OCI-LY1 (cell line): Measurements from ENCODE around the gene ZFP92.
A peak's percentile ranks its signal among the peaks of the same experiment; 100 is the strongest.

Experiments used
- H2AFZ ChIP-seq: fragments of 200-600 bp; sonication (generic), shearing (Covaris generic); 2 replicates; pipeline ENCODE4 v1.6.0; 2014; ENCODE audit warnings: antibody characterized with exemption, mild to moderate bottlenecking, low read length
- H3F3A ChIP-seq: fragments of 200-600 bp; sonication (generic), shearing (Covaris generic); 2 replicates; pipeline ENCODE4 v1.6.0; 2014; ENCODE audit warnings: mild to moderate bottlenecking, antibody characterized with exemption, low read length, moderate library complexity; ENCODE audit not compliant: insufficient read depth
- H3K27ac ChIP-seq: fragments of 200-600 bp; sonication (generic); 2 replicates; pipeline ENCODE4 v1.5.1; 2014; ENCODE audit warnings: low read length, mixed run types, mild to moderate bottlenecking, low read depth; ENCODE audit not compliant: poor library complexity, severe bottlenecking
- H3K27me3 ChIP-seq: fragments of 200-600 bp; sonication (generic); 2 replicates; pipeline ENCODE4 v1.6.0; 2014; ENCODE audit warnings: antibody characterized with exemption, mild to moderate bottlenecking, low read length, moderate library complexity; ENCODE audit not compliant: insufficient read depth
- H3K36me3 ChIP-seq: fragments of 200-600 bp; sonication (generic); 2 replicates; pipeline ENCODE4 v1.6.1; 2014; ENCODE audit warnings: mild to moderate bottlenecking, antibody characterized with exemption, low read length, moderate library complexity, mixed read lengths; ENCODE audit not compliant: insufficient read depth
- H3K4me1 ChIP-seq: fragments of 200-600 bp; sonication (generic); 2 replicates; pipeline ENCODE4 v1.5.1; 2014; ENCODE audit warnings: mild to moderate bottlenecking, low read length, moderate library complexity; ENCODE audit not compliant: insufficient read depth, severe bottlenecking
- H3K4me2 ChIP-seq: fragments of 200-600 bp; sonication (generic), shearing (Covaris generic); 2 replicates; pipeline ENCODE4 v1.6.1; 2014; ENCODE audit warnings: low read length
- H3K4me3 ChIP-seq: fragments of 200-600 bp; sonication (generic); 2 replicates; pipeline ENCODE4 v1.5.1; 2014; ENCODE audit warnings: low read length, low read depth, mild to moderate bottlenecking, mixed read lengths; ENCODE audit not compliant: poor library complexity, severe bottlenecking
- H3K79me2 ChIP-seq: fragments of 200-600 bp; shearing (Covaris generic); 2 replicates; pipeline ENCODE4 v1.6.1; 2016; ENCODE audit warnings: mixed run types, low read length, mixed read lengths; ENCODE audit not compliant: insufficient read depth
- H3K9ac ChIP-seq: fragments of 200-600 bp; sonication (generic), shearing (Covaris generic); 2 replicates; pipeline ENCODE4 v1.6.1; 2014; ENCODE audit warnings: mild to moderate bottlenecking, low read length, mixed read lengths
- H3K9me2 ChIP-seq: fragments of 200-600 bp; sonication (generic), shearing (Covaris generic); 2 replicates; pipeline ENCODE4 v1.6.1; 2014; ENCODE audit warnings: low read depth, mild to moderate bottlenecking, low read length, mixed read lengths
- H3K9me3 ChIP-seq: fragments of 200-600 bp; shearing (Covaris generic); 2 replicates; pipeline ENCODE4 v1.6.1; 2014; ENCODE audit warnings: low read length, mixed read lengths
- H4K20me1 ChIP-seq: fragments of 200-600 bp; sonication (generic), shearing (Covaris generic); 2 replicates; pipeline ENCODE4 v1.6.0; 2016; ENCODE audit warnings: mild to moderate bottlenecking, low read length; ENCODE audit not compliant: insufficient read depth
- EZH2 ChIP-seq: fragments of 200-600 bp; sonication (generic), shearing (Covaris generic); IDR thresholded peaks from 2 replicates; pipeline ENCODE4 v1.8.0; 2017; ENCODE audit warnings: borderline replicate concordance, mixed run types, mild to moderate bottlenecking, antibody characterized with exemption, low read length, moderate library complexity, mixed read lengths
- TF ChIP-seq, protein P1 (sequence below): fragments of 200-600 bp; sonication (generic), shearing (Covaris generic); IDR thresholded peaks from 2 replicates; pipeline ENCODE4 v1.5.1; 2017; ENCODE audit warnings: mild to moderate bottlenecking, antibody characterized with exemption, low read length, moderate library complexity, mixed read lengths

The ZFP92 gene

DNA sequence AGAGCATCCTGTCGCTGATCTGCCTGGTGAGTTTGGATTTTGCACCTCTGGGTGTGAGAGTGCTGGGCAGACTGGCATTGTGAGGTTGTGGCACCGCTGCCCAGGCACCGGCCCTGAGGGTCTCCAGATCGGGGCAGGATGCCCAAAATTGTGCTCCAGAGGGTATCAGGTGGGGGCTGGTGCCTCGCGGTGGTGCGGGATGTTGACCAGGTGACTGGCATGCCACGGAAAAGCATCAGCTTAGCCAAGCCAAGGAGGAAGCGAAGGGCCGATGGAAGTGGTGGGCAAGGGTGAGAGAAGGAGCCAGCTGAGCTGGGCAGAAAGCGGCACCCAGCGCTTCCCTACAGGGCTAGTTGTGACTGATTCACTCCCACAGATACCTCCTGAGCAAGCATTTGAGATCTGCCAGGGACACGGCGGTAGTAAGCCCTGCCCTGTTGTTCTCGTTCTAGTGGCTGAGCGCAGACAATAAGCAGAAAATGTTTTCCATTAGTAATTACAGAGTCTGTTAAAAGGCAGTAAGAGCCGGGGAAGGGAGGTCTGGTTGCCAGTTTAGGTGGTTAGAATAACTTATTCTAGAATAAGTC is 809 bp downstream of the ZFP92 start:
- H3K4me1 ChIP-seq: peaks cover 6% of the 10 kb centered on the region
- H3K9ac ChIP-seq: no peak overlapping the region; the same call in 1 of the 2 replicates
- H3K79me2 ChIP-seq: no peaks in the 10 kb centered on the region
- peak overlapping the region; percentile 50 for H3K4me3 ChIP-seq
- H3K27me3 ChIP-seq: no peaks in the 10 kb centered on the region
- no peaks in the 10 kb centered on the region for H3K9me2 ChIP-seq
- H3K27ac ChIP-seq: no peak overlapping the region
- no peaks in the 10 kb centered on the region for H3F3A ChIP-seq
- H4K20me1 ChIP-seq: no peaks in the 10 kb centered on the region
- H3K4me2 ChIP-seq: peak overlapping the region; percentile 53
- H3K36me3 ChIP-seq: no peaks in the 10 kb centered on the region
- H3K9me3 ChIP-seq: no peaks in the 10 kb centered on the region
- TF ChIP-seq, protein P1, sequence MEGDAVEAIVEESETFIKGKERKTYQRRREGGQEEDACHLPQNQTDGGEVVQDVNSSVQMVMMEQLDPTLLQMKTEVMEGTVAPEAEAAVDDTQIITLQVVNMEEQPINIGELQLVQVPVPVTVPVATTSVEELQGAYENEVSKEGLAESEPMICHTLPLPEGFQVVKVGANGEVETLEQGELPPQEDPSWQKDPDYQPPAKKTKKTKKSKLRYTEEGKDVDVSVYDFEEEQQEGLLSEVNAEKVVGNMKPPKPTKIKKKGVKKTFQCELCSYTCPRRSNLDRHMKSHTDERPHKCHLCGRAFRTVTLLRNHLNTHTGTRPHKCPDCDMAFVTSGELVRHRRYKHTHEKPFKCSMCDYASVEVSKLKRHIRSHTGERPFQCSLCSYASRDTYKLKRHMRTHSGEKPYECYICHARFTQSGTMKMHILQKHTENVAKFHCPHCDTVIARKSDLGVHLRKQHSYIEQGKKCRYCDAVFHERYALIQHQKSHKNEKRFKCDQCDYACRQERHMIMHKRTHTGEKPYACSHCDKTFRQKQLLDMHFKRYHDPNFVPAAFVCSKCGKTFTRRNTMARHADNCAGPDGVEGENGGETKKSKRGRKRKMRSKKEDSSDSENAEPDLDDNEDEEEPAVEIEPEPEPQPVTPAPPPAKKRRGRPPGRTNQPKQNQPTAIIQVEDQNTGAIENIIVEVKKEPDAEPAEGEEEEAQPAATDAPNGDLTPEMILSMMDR: no peak
- no peak for TF ChIP-seq EZH2
- H2AFZ ChIP-seq: no peak overlapping the region

DNA sequence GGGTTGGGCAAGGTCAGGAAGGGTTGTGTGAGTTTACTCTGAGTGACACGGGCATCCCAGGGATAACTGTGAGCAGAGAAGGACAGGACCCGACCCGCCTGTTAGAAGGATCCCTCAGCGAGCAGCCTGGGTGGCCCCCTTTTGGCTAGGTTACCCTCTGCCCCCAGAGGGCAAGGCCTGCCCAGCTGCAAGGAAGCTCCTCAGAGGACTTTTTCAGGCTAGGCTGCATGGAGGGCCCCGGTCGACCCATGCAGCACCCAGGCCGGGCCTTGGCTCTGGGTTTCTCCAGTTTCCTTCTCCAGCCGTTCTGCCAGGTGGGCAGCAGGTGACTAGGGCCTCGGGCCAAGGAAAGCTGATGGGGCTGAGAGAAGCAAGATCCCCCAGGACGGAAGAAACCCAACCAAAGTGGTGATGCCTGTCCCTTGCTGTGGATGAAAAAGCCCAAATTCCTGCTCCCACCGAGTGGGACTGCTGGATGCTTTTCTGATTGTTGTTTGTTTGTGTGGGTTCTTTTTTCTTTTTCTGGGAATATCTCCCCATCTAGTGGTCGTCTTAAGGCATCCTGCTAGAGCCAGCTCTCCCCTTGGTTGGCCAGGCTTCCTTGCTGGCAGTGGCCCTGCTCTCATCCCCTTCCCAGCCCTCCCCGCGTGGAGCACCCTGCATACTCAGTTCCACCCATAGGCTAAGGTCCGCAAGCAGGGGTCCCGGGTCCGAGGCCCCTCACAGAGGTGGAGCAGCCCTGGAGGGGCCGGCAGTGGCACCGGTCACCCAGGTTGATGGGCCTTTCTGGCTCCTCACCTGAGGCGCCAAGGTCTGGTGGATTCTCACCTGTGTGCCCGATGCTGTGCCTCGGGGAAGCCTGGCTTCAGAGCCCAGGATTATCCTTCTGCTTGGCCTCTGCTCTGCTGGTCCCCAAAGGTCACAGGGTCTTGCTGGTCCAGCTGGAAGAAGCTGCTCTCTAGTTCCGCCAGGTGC is 1.8 kb downstream of the ZFP92 start:
- Histone ChIP-seq H3K4me1 (peaks cover 6% of the 10 kb centered on the region), H4K20me1 (no peaks in the 10 kb centered on the region), H3K9ac (no peak overlapping the region), H3K79me2 (no peaks in the 10 kb centered on the region), H3K36me3 (no peaks in the 10 kb centered on the region), H2AFZ (no peak overlapping the region), H3F3A (no peaks in the 10 kb centered on the region), H3K9me2 (no peaks in the 10 kb centered on the region), H3K27ac (no peak overlapping the region), H3K27me3 (no peaks in the 10 kb centered on the region), H3K9me3 (no peaks in the 10 kb centered on the region), H3K4me2 (no peak overlapping the region), H3K4me3 (no peak overlapping the region)
- no peak for TF ChIP-seq EZH2
- TF ChIP-seq, protein P1: no peak

DNA sequence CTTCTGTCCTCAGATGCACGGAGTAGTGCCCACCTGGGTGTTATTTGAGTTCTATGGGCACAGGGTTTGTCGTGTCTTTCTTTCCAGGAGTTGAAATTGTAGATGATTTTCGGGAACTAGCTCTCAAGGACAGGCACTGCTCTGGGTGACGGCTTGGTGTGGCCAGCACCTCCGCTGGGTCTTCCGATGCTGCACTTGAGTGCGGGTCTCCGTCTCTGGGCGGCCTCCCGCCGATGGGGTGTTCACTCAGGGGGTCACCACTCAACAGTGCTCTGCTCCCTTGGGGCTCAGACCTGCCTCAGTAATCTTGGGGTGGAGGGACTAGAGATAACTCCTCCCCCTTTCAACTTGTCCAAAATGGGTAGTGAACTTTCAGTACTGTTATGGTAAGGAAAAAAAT is 2.5 kb downstream of the ZFP92 start:
- peaks cover 6% of the 10 kb centered on the region for H3K4me1 ChIP-seq
- H3K9me2 ChIP-seq: no peaks in the 10 kb centered on the region
- H3K4me2 ChIP-seq: no peak overlapping the region
- H3K9ac ChIP-seq: no peak overlapping the region
- no peaks in the 10 kb centered on the region for H3K79me2 ChIP-seq
- H3F3A ChIP-seq: no peaks in the 10 kb centered on the region
- H2AFZ ChIP-seq: no peak overlapping the region
- no peak for TF ChIP-seq EZH2
- no peaks in the 10 kb centered on the region for H4K20me1 ChIP-seq
- H3K36me3 ChIP-seq: no peaks in the 10 kb centered on the region
- no peaks in the 10 kb centered on the region for H3K27me3 ChIP-seq
- H3K27ac ChIP-seq: no peak overlapping the region
- H3K4me3 ChIP-seq: no peak overlapping the region
- no peaks in the 10 kb centered on the region for H3K9me3 ChIP-seq
